Measurements from ENCODE around the gene LINS1. TPM values are rescaled to one million over a fixed set of nuclear protein-coding genes. Genes with fewer than 3 reads are reported as not detected.

Gene LINS1
- total RNA-seq: 62.6 TPM

GRCh38 chr15:100602064-100602822, at the start of gene LINS1, which contains the start of gene ASB7:
TSS of gene LINS1 (minus strand) at chr15:100602184. CDS start at chr15:100580842, 21,342 bp downstream.
TSS of gene ASB7 (plus strand) at chr15:100602589. CDS start at chr15:100612217, 9,628 bp downstream.

GRCh38 chr15:100528833-100529428, 73.1 kb downstream of the LINS1 start, which contains the start of gene CERS3:
TSS of gene CERS3 (minus strand) at chr15:100528950. CDS start at chr15:100501849, 27,101 bp downstream.

Small RNA genes lying within 50 kb of the gene (small RNA-seq; reads per million reads assigned to genes)
- not detected for gene RF00019 (ENCODE audit: low replicate concordance)
- gene RNU6-181P (ENCODE audit: low replicate concordance): not detected
- gene RNU6-322P (ENCODE audit: low replicate concordance): not detected

Other genes starting within 250 kb of the LINS1 start
- 0.63 TPM for gene CERS3, start 73.2 kb downstream of the LINS1 start, total RNA-seq
- 23.5 TPM for gene ASB7, start 405 bp upstream of the LINS1 start, total RNA-seq